Colonic mucosa (tissue), 4 donors: ENCODE data around the gene CCDC39. TPM values are rescaled to one million over a fixed set of nuclear protein-coding genes. Genes with fewer than 3 reads are reported as not detected.

Source experiments
- DNase-seq: peaks from one replicate; pipeline ENCODE4 v3.0.0-alpha.2; 2020
- H3K27ac ChIP-seq: fragments of 200-600 bp; one replicate; pipeline ENCODE4 v1.8.0; 2021
- H3K27me3 ChIP-seq: fragments of 200-600 bp; one replicate; pipeline ENCODE4 v1.8.0; 2021
- H3K36me3 ChIP-seq: fragments of 200-600 bp; one replicate; pipeline ENCODE4 v1.8.0; 2021
- H3K4me1 ChIP-seq: fragments of 200-600 bp; one replicate; pipeline ENCODE4 v1.8.0; 2021; ENCODE audit warnings: mild to moderate bottlenecking
- H3K4me3 ChIP-seq: fragments of 200-600 bp; one replicate; pipeline ENCODE4 v1.8.0; 2021
- H3K9ac ChIP-seq, 2 donors: one replicate each; pipeline ENCODE4 v1.7.0; 2013; ENCODE audit warnings: control low read depth in 2 of 2, low read depth in 2 of 2, low read length in 2 of 2
- H3K9me3 ChIP-seq: fragments of 200-600 bp; one replicate; pipeline ENCODE4 v1.8.0; 2021
- intact Hi-C: fragments of 100-400 bp; cut with DNase I; formaldehyde crosslinking; loops from one replicate; pipeline ENCODE4 v1.14.1; 2022
- total RNA-seq, 2 donors: library from RNA; stranded (reverse); fragmentation: NEBNext Ultra II Directional in 1 of 2; extraction: Animal tissue kit (Norgen Biotek cat#: 25700) in 1 of 2; gene quantifications; one replicate each; pipeline ENCODE4 v1.2.1, GENCODE V29; 2021
- TF ChIP-seq, protein P1 (sequence below): fragments of 200-600 bp; IDR thresholded peaks from one replicate; pipeline ENCODE4 v1.8.0; 2022; ENCODE audit warnings: antibody characterized with exemption, mild to moderate bottlenecking
- donor health status: healthy.
- donor health status: DM: no; HTN: no; CAD: no.
- donor health status: DM: no; HTN: no; CAD: no.

CCDC39 gene
- total RNA-seq, 2 donors from 2014 or later, result not detected

GRCh38 chr3:180684807-180685206 is 5.5 kb upstream of the CCDC39 start:
- Histone ChIP-seq H3K4me3 (no peak overlapping the region), H3K27ac (no peak overlapping the region), H3K9me3 (no peaks in the 10 kb centered on the region), H3K36me3 (no peaks in the 10 kb centered on the region), H3K9ac (no peak overlapping the region), H3K27me3 (no peaks in the 10 kb centered on the region), H3K4me1 (no peaks in the 10 kb centered on the region)
- intact Hi-C loops, result no loop called here
- TF ChIP-seq, protein P1, sequence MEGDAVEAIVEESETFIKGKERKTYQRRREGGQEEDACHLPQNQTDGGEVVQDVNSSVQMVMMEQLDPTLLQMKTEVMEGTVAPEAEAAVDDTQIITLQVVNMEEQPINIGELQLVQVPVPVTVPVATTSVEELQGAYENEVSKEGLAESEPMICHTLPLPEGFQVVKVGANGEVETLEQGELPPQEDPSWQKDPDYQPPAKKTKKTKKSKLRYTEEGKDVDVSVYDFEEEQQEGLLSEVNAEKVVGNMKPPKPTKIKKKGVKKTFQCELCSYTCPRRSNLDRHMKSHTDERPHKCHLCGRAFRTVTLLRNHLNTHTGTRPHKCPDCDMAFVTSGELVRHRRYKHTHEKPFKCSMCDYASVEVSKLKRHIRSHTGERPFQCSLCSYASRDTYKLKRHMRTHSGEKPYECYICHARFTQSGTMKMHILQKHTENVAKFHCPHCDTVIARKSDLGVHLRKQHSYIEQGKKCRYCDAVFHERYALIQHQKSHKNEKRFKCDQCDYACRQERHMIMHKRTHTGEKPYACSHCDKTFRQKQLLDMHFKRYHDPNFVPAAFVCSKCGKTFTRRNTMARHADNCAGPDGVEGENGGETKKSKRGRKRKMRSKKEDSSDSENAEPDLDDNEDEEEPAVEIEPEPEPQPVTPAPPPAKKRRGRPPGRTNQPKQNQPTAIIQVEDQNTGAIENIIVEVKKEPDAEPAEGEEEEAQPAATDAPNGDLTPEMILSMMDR, result no peak
- no peak for DNase-seq

DNA sequence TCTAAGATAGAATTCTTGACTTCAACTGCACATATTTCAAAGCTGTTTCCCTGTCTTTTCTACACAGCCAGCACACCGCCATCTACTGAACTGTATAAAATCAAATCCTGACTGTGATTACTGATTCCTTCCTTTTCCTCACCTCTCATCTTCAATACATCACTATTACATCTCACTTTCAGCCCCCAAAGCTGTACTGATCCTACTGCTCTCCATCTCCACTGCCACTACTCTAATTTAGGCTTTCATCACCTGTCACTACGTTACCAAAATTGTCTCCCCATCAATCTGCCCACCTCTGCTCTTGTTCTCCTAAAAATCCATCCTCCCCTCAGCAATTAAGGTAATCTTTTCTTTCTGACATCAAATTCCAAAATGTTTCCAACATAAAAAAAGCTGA is 4.5 kb upstream of the CCDC39 start:
- H3K9ac ChIP-seq, result no peak overlapping the region
- peaks cover 4% of the 10 kb centered on the region for H3K27me3 ChIP-seq
- no peaks in the 10 kb centered on the region for H3K4me1 ChIP-seq
- intact Hi-C loops, result no loop called here
- no peak overlapping the region for H3K27ac ChIP-seq
- no peak overlapping the region for H3K4me3 ChIP-seq
- H3K36me3 ChIP-seq, result no peaks in the 10 kb centered on the region
- no peaks in the 10 kb centered on the region for H3K9me3 ChIP-seq
- TF ChIP-seq, protein P1, result no peak
- no peak for DNase-seq

DNA sequence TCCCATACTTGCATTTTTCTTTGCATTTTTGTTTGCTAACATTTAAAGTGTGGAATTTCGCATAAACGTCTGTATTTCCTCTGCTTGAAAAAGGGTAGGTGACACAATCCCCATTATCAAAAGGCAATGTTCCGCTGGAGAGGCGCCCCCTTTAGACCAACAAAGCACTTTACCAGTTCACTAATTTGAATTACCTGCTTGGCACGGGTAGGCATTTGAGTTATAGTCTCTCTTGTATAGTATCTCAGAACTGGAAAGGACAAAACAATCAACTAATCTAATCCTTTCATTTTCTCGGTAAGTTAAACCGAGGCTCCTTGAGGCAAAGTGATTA is 775 bp upstream of the CCDC39 start:
- intact Hi-C loops, result no loop called here
- peaks cover 7% of the 10 kb centered on the region for H3K27me3 ChIP-seq

DNA sequence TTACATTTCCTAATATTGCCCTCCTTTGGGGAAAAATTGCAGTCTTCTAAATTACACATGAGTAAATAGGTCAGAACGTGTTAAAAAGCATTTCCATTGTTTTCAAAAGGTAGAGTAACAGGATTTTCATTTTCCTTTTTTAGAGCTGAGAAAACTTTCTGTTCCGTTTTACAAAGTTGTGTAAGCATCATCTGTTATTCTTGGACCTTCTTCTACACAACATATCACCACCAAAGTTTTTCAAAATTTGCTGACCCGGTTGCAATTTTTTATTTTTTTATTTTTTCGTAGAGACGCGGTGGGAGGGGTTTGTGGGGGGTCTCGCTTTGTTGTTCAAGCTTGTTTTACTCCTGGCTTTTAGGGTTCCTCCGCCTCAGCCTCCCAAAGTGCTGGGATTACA is 1.1 kb downstream of the CCDC39 start:
- no peak overlapping the region for H3K4me3 ChIP-seq
- H3K9ac ChIP-seq, result no peak overlapping the region
- H3K4me1 ChIP-seq, result no peaks in the 10 kb centered on the region
- no peaks in the 10 kb centered on the region for H3K36me3 ChIP-seq
- intact Hi-C loops, result no loop called here
- peaks cover 7% of the 10 kb centered on the region for H3K27me3 ChIP-seq
- H3K27ac ChIP-seq, result no peak overlapping the region
- H3K9me3 ChIP-seq, result no peaks in the 10 kb centered on the region
- TF ChIP-seq, protein P1, result no peak
- no peak for DNase-seq

More for the DNA sequence above, 775 bp upstream of the CCDC39 start:
- Histone ChIP-seq H3K4me3 (peak overlapping the region; percentile 51), H3K9ac (no peak overlapping the region), H3K27ac (no peak overlapping the region), H3K4me1 (no peaks in the 10 kb centered on the region), H3K36me3 (no peaks in the 10 kb centered on the region), H3K9me3 (no peaks in the 10 kb centered on the region)
- TF ChIP-seq, protein P1, result no peak
- DNase-seq, result peak; percentile 20

DNA sequence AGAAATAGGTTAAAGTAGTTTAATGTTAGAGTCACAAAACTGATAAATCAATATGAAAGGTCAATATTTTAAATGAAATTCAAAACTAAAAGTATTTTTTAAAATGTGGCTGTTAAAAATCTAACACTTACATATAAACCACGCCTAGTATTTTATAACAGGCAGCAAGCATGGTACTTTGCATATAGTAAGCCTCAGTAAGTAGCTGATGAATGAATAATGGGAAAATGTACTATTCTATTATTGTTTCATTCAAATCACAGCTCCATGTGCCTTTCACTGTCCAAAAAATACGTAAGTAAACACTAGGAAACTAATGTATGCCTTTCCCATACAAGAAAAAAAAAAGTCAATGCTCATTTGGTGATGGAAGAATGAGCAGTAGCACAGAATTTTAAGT is 17.8 kb downstream of the CCDC39 start:
- Histone ChIP-seq H3K27me3 (no peaks in the 10 kb centered on the region), H3K4me3 (no peak overlapping the region), H3K9me3 (no peaks in the 10 kb centered on the region), H3K27ac (no peak overlapping the region), H3K36me3 (no peaks in the 10 kb centered on the region), H3K4me1 (no peaks in the 10 kb centered on the region), H3K9ac (no peak overlapping the region)
- TF ChIP-seq, protein P1, result no peak
- no peak for DNase-seq
- intact Hi-C loops, result no loop called here

GRCh38 chr3:180657094-180657493 is 22.2 kb downstream of the CCDC39 start:
- DNase-seq, result no peak
- Histone ChIP-seq H3K36me3 (no peaks in the 10 kb centered on the region), H3K9me3 (no peaks in the 10 kb centered on the region), H3K27me3 (no peaks in the 10 kb centered on the region), H3K4me3 (no peak overlapping the region), H3K27ac (no peak overlapping the region), H3K9ac (no peak overlapping the region), H3K4me1 (no peaks in the 10 kb centered on the region)
- TF ChIP-seq, protein P1, result no peak
- intact Hi-C loops, result no loop called here
